Peyer's patch (tissue), 4 donors: ENCODE measurements around the gene CACNG3. TPM values are rescaled to one million over a fixed set of nuclear protein-coding genes. Genes with fewer than 3 reads are reported as not detected.

Experiments
- DNase-seq, 3 donors: peaks; one replicate each; pipeline ENCODE4 v3.0.0-alpha.2; 2017 to 2019
- H3K27ac ChIP-seq, 4 donors: fragments of 200-600 bp; sonication (generic); one replicate each; pipeline ENCODE4 v1.5.1; 2016 to 2019
- H3K27me3 ChIP-seq, 2 donors: fragments of 200-600 bp; sonication (generic); one replicate each; pipeline ENCODE4 v1.5.1; 2019
- H3K36me3 ChIP-seq, 3 donors: fragments of 200-600 bp; sonication (generic); one replicate each; pipeline ENCODE4 v1.5.1; 2016 to 2019
- H3K4me1 ChIP-seq, 4 donors: fragments of 200-600 bp; sonication (generic); one replicate each; pipeline ENCODE4 v1.5.1; 2016 to 2019
- H3K4me3 ChIP-seq, 4 donors: fragments of 200-600 bp; sonication (generic); 1 replicate in 3 of 4; 2 replicates in 1 of 4; pipeline ENCODE4 v1.5.1; 2016 to 2019; ENCODE audit warnings: mild to moderate bottlenecking in 1 of 4
- H3K9me3 ChIP-seq, 4 donors: fragments of 200-600 bp; sonication (generic); one replicate each; pipeline ENCODE4 v1.5.1; 2016 to 2019; ENCODE audit warnings: mild to moderate bottlenecking in 1 of 4
- CTCF ChIP-seq, 6 experiments: fragments of 450-650 bp in 4 of 6; fragments of 200-600 bp in 2 of 6; sonication (generic) in 1 of 6; IDR thresholded peaks; one replicate each; pipeline ENCODE4 v1.5.1; 2017 to 2019; ENCODE audit warnings: antibody characterized with exemption in 6 of 6, mild to moderate bottlenecking in 3 of 6, moderate library complexity in 1 of 6
- POLR2A ChIP-seq, 2 donors: fragments of 450-650 bp; IDR thresholded peaks; one replicate each; pipeline ENCODE4 v1.5.1; 2017; ENCODE audit warnings: antibody characterized with exemption in 2 of 2, mild to moderate bottlenecking in 2 of 2, moderate library complexity in 2 of 2
- total RNA-seq, 4 donors: library from RNA; depleted of rRNA; stranded (reverse); fragments of >200 nt; gene quantifications; one replicate each; pipeline ENCODE4 v1.1.0, GENCODE V29; 2016

CACNG3 gene
- total RNA-seq, 4 donors from 2014 or later, result not detected

GRCh38 chr16:24346734-24347133 lies 90.6 kb downstream of the CACNG3 start:
- no peaks in the 10 kb centered on the region for H3K27me3 ChIP-seq
- TF ChIP-seq POLR2A (IDR thresholded peaks at IDR 0.05) (no peak), CTCF (IDR thresholded peaks at IDR 0.05) (no peak)
- no peaks in the 10 kb centered on the region for H3K36me3 ChIP-seq
- no peak for DNase-seq
- H3K4me3 ChIP-seq, result no peak overlapping the region
- no peaks in the 10 kb centered on the region for H3K9me3 ChIP-seq
- H3K4me1 ChIP-seq, result no peaks in the 10 kb centered on the region
- H3K27ac ChIP-seq, result no peak overlapping the region

- H3K36me3 ChIP-seq, result no peaks in the 10 kb centered on the region
- H3K9me3 ChIP-seq, result no peaks in the 10 kb centered on the region
- TF ChIP-seq CTCF (IDR thresholded peaks at IDR 0.05), result no peak
- no peak for TF ChIP-seq POLR2A (IDR thresholded peaks at IDR 0.05)
- no peaks in the 10 kb centered on the region for H3K4me1 ChIP-seq
- H3K27ac ChIP-seq, result no peak overlapping the region
- H3K27me3 ChIP-seq, result no peaks in the 10 kb centered on the region
- H3K4me3 ChIP-seq, result no peak overlapping the region
- no peak for DNase-seq
Measured at GRCh38 chr16:24347556-24347955, 91.4 kb downstream of the CACNG3 start.

GRCh38 chr16:24348545-24349290 lies 92.6 kb downstream of the CACNG3 start:
- Histone ChIP-seq H3K4me3 (no peak overlapping the region), H3K9me3 (no peaks in the 10 kb centered on the region), H3K4me1 (no peaks in the 10 kb centered on the region), H3K27me3 (no peaks in the 10 kb centered on the region), H3K27ac (no peak overlapping the region), H3K36me3 (no peaks in the 10 kb centered on the region)
- DNase-seq, result no peak
- no peak for TF ChIP-seq CTCF (IDR thresholded peaks at IDR 0.05)
- TF ChIP-seq POLR2A (IDR thresholded peaks at IDR 0.05), result no peak

GRCh38 chr16:24349320-24349719 lies 93.2 kb downstream of the CACNG3 start:
- H3K27ac ChIP-seq, result no peak overlapping the region
- no peaks in the 10 kb centered on the region for H3K27me3 ChIP-seq
- no peaks in the 10 kb centered on the region for H3K9me3 ChIP-seq
- no peak for TF ChIP-seq CTCF (IDR thresholded peaks at IDR 0.05)
- TF ChIP-seq POLR2A (IDR thresholded peaks at IDR 0.05), result no peak
- H3K4me1 ChIP-seq, result no peaks in the 10 kb centered on the region
- no peak for DNase-seq
- no peaks in the 10 kb centered on the region for H3K36me3 ChIP-seq
- H3K4me3 ChIP-seq, result no peak overlapping the region

GRCh38 chr16:24352746-24353145 lies 96.6 kb downstream of the CACNG3 start:
- Histone ChIP-seq H3K9me3 (no peaks in the 10 kb centered on the region), H3K27me3 (no peaks in the 10 kb centered on the region), H3K27ac (no peak overlapping the region), H3K4me1 (no peaks in the 10 kb centered on the region), H3K36me3 (no peaks in the 10 kb centered on the region), H3K4me3 (no peak overlapping the region)
- no peak for DNase-seq
- TF ChIP-seq POLR2A (IDR thresholded peaks at IDR 0.05) (no peak), CTCF (IDR thresholded peaks at IDR 0.05) (no peak)
